Stimulated activated CD8-positive, alpha-beta memory T cell treated with anti-CD3 and anti-CD28 coated beads, Interleukin-2, amount 100 ng/mL, for 1 hour (primary cell): ENCODE data around the gene CTNNBL1.
A peak's percentile ranks its signal among the peaks of the same experiment; 100 is the strongest.
"Not testable (repeated sequence)": the region's sequence is repeated elsewhere in the genome, so short reads cannot be mapped to it uniquely, and the experiment has no call there.

Experiments
- DNase-seq, 2 donors: peaks; one replicate each; pipeline ENCODE4 v3.0.0-alpha.2; 2020; ENCODE audit warnings: low read depth in 2 of 2

CTNNBL1 gene, protein sequence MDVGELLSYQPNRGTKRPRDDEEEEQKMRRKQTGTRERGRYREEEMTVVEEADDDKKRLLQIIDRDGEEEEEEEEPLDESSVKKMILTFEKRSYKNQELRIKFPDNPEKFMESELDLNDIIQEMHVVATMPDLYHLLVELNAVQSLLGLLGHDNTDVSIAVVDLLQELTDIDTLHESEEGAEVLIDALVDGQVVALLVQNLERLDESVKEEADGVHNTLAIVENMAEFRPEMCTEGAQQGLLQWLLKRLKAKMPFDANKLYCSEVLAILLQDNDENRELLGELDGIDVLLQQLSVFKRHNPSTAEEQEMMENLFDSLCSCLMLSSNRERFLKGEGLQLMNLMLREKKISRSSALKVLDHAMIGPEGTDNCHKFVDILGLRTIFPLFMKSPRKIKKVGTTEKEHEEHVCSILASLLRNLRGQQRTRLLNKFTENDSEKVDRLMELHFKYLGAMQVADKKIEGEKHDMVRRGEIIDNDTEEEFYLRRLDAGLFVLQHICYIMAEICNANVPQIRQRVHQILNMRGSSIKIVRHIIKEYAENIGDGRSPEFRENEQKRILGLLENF

GRCh38 chr20:37693635-37694626, at the start of gene CTNNBL1:
CTNNBL1 (plus strand) TSS chr20:37694030; CDS start chr20:37694123, 93 bp downstream.
- DNase-seq, result peak; percentile 90 to 93

DNA sequence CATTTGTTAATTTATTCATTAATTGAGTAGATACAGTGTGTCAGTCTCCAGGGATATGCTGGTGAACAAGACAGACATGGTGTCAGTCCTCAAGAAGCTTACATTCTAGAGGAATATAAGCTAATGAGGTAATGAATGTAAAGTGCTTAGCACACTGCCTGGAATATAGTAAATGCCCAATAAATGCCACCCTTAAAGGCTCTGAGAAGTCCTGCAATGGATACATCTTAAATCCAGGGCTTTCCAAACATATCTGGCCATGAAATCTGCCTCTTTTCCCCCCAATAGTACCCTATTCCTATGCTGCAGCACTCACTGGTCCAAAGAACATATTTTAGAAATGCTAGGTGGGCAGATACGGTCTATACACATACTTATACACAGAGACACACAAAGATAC, 49.2 kb upstream of the CTNNBL1 start:
- no peak for DNase-seq

- DNase-seq, result no peak
These were observed 45.9 kb upstream of the CTNNBL1 start for GRCh38 chr20:37647946-37648345.

DNA sequence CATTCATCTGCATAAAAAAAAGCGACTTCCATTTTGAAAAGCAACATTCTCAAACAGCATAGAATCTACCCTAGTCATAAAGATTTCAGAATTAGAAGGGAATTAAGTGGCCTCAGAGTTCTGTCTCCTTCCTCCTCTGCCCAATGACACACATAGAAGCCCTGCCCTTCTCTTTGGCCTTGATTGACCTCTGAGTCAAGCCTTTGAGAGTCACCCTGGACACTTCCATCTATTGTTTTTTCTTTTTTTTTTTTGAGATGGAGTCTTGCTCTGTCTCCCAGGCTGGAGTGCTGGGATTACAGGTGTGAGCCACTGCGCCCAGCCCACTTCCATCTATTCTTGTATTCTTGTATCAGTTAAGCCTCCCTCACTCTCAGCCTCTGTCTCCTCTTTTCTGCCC, 44.8 kb upstream of the CTNNBL1 start:
- no peak for DNase-seq

DNA sequence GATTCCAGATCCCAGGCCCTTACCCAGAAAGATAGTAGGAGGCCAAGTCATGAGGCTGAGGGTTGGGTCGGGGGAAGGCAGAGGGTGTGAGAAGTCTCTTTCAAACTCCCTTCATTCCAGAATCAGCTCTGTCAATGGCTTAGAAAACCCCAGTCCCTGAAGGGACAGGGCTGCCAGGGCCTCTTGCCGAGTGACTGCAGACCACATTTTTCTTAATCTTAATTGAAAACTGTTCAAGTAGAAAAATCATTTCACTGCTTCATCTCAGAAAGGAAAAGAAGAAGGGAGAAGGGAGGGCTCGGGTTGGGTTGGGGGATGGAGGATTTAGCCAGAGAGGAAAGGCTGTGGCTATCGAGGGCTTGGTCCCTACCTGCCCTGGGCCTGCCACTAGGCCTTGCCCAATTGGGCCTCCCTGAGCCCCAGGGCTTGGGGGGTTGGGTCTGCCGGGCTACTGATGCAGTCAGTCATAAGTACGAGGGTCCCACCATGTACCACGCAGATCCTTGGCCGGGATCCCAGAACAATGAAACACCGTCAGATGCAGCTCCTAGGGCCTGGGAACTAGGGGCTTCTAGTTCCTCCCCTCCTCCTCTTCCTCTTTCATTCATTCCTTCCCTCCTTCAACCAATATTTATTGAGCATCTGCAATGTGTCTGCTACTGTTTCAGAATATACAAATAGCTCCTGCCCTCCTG, 44.0 kb upstream of the CTNNBL1 start:
- no peak for DNase-seq

GRCh38 chr20:37650661-37651060, 43.2 kb upstream of the CTNNBL1 start:
- no peak for DNase-seq

DNA sequence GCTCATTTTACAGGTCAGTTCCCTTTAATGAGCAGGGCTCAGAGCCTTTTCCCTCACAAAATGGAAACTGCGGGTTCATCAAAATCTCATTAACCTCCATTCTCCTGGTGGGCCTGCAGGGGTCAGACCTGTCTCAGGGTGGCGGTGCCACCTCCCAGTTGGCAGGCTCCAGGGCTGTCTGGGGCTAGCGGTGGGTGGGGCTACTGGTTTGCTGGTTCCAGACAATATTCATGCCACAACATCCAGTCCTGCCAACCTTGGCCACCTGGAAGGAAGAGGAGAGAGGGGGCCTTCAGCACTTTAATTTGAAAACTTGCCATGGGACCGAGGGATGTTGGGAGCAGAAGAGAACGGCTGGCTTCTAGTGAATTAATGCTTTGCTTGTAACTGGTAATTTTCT, 41.9 kb upstream of the CTNNBL1 start:
- no peak for DNase-seq

DNA sequence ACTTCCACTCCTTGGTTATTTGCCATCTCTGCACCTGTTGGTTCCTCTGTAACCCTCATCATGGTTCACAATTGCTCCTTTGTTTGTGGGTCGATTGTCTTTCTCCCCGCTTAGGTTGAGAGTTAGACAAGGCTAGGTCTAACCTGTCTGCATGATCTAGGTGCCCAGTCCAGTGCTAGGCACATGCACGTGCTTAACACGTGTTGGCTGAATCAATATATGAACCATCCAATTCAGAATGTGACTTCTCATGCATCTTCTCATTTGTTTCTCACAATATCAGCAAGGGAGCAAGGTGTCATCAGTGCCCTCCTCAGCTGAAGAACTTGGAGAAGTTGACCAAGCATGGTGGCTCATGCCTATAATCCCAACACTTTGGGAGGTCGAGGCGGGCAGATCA, 36.9 kb upstream of the CTNNBL1 start:
- DNase-seq, result no peak

DNA sequence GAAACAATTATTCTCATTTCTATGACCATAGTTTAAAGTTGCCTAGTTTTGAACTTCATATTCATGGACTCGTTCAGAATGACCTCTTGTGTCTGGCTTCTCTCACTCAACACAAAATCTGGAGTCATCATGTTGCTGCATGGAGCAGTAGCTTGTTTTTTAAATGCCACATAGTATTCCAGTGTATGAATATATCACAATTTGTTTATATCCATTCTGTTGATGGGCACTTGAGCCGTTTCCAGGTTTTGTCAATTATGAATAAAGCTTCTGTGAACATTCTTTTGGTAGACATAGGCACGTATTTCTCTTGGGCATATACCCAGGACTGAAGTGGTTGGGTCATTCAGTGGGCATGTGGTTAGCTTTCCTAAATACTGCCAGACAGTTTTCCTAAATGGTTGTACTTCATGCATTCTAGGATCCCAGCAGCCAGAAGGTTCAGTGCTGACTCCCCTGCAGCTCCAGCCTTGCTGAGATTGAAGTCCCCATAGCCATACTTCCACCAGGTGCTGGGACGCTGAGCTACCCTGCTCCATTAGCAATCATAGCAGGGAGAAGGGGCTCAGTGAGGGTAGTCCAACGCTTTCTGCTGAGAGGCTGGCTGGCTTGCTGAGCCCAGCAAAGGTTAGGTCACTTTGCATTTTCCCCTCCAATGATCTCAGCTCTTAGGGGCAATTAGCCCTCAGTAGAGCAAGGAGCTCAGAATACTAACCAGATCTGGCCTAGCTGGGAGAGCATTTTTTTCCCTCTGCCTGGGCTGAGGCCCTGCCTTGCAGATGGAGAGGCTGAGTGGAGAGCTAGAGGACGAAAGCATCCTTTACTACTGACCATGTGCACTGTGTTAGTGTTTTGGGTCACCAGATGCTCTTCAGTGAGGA, 35.7 kb upstream of the CTNNBL1 start:
- DNase-seq, result no peak

- no peak for DNase-seq
These were observed 32.3 kb upstream of the CTNNBL1 start for GRCh38 chr20:37661519-37661918.

GRCh38 chr20:37662308-37662707, 31.5 kb upstream of the CTNNBL1 start:
- no peak for DNase-seq

- DNase-seq, result not testable (repeated sequence)
These were observed 29.2 kb upstream of the CTNNBL1 start for GRCh38 chr20:37664595-37664994.

GRCh38 chr20:37668166-37668565, 25.7 kb upstream of the CTNNBL1 start:
- DNase-seq, result no peak

DNA sequence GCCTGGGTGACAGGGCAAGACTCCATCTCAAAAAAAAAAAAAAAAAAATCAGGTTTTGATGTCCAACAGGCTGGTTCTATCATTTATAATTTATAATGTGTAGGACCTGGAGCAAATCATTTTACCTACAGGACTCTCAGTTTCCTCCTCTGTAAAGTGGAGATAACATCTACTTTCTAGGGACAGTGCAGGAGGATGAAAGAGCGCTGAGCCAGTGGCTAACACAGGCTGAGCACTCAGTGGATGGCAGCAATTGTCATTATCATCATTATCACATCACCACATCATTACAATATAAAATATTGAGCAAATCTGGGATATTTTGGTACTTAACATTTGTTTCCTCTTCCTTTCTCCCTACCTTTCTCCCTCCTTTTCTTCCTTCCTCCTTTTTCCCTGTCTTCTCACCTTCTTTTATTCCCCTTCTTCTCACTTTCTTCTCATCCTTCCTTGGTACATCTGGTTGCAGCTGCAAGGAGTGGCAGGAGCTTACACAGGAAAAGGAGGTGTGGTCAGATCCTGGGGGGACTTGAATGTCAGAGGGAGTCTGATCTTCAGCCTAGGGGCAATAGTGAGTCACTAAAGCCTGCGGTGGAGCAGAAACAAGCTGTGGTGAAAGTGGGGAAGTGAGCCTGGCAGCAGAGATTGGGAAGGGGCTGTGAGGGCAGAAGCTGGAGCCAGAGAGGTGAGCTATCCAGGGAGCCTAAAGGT, 24.6 kb upstream of the CTNNBL1 start:
- no peak for DNase-seq

- no peak for DNase-seq
These were observed 24.0 kb upstream of the CTNNBL1 start for GRCh38 chr20:37669773-37670236.

- DNase-seq, result no peak
These were observed 23.5 kb upstream of the CTNNBL1 start for GRCh38 chr20:37670351-37670791.

GRCh38 chr20:37672143-37672542, 21.7 kb upstream of the CTNNBL1 start:
- DNase-seq, result no peak

DNA sequence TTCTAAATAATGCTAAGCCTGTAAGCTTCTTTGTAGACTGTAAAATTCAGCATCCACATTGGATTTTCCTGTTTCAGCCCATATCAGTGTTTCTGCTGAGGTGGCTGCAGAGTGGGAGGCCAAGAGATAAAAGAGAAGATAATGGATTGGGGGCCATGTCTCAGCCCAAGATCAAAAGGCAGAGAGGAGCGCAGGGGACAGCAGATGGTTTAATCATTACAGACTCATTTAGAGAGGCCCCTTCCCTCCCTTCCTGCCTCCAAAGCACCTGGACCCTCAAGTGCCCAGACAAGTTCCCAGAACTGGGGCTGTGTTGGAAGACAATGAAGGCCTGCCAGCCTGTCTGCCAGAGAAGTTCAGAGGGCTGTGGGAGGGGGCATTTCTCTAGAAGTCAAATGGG, 20.4 kb upstream of the CTNNBL1 start:
- DNase-seq, result no peak

DNA sequence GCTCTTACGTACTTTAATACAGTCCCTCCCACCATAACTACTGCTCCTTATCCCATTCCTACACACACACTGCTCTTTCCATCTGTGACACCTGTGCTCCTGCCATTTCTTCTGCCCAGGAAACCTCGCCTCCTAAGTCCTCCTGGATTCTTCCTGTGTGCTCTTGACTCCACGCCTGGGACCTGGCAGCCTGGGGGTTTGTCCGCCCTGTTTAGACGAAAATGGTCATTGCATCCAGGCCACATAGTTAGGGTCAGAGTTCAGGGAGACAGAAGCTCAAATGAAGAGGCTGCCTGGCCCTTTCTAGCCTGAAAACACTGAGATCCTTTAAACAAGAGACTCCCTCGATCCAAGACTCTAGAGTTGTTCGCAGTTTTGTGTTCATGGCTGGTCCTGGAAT, 17.4 kb upstream of the CTNNBL1 start:
- no peak for DNase-seq
